HG03045 (cell line): ENCODE results near the gene TMEM9.
"Not testable (repeated sequence)": the region's sequence is repeated elsewhere in the genome, so short reads cannot be mapped to it uniquely, and the experiment has no call there.

Experiments used
- ATAC-seq: cut with Tn5 transposase; IDR thresholded peaks from one replicate; pipeline ENCODE4 v1.9.1; 2021; ENCODE audit warnings: mild to moderate bottlenecking, moderate library complexity; ENCODE audit not compliant: unreplicated experiment

Gene TMEM9

GRCh38 chr1:201175820-201176500 lies 21.7 kb upstream of the TMEM9 start:
- ATAC-seq, result no peak

- no peak for ATAC-seq
Measured at GRCh38 chr1:201173736-201174135, 19.5 kb upstream of the TMEM9 start.

GRCh38 chr1:201172999-201173610 lies 18.8 kb upstream of the TMEM9 start:
- no peak for ATAC-seq

GRCh38 chr1:201172326-201172725 lies 18.1 kb upstream of the TMEM9 start:
- no peak for ATAC-seq

GRCh38 chr1:201171063-201172036 lies 17.1 kb upstream of the TMEM9 start:
- ATAC-seq, result peak; percentile 51

GRCh38 chr1:201170533-201171062 lies 16.3 kb upstream of the TMEM9 start:
- peak; percentile 96 for ATAC-seq

- ATAC-seq, result no peak
Measured at GRCh38 chr1:201169971-201170532, 15.8 kb upstream of the TMEM9 start.

- no peak for ATAC-seq
Measured at GRCh38 chr1:201169203-201169602, 14.9 kb upstream of the TMEM9 start.

GRCh38 chr1:201167041-201167991 lies 13.0 kb upstream of the TMEM9 start:
- no peak for ATAC-seq

- no peak for ATAC-seq
Measured at GRCh38 chr1:201164645-201165044, 10.4 kb upstream of the TMEM9 start.

GRCh38 chr1:201163707-201164106 lies 9.4 kb upstream of the TMEM9 start:
- ATAC-seq, result no peak

- not testable (repeated sequence) for ATAC-seq
Measured at GRCh38 chr1:201163036-201163435, 8.8 kb upstream of the TMEM9 start.

GRCh38 chr1:201157949-201158348 lies 3.7 kb upstream of the TMEM9 start:
- ATAC-seq, result no peak

GRCh38 chr1:201156819-201157218 lies 2.5 kb upstream of the TMEM9 start:
- ATAC-seq, result no peak

GRCh38 chr1:201156346-201156745 lies 2.1 kb upstream of the TMEM9 start:
- ATAC-seq, result no peak

- ATAC-seq, result no peak
Measured at GRCh38 chr1:201155354-201155753, 1.1 kb upstream of the TMEM9 start.

- peak; percentile 79 for ATAC-seq
Measured at GRCh38 chr1:201153474-201154388, 543 bp downstream of the TMEM9 start.

- no peak for ATAC-seq
Measured at GRCh38 chr1:201149400-201149799, 4.9 kb downstream of the TMEM9 start.
